HEK293 (cell line): ENCODE measurements around the gene PARD3.
A peak's percentile ranks its signal among the peaks of the same experiment; 100 is the strongest.

ENCODE experiments used
- BCL11B ChIP-seq: fragments of 450-650 bp; formaldehyde crosslinking; IDR thresholded peaks from 2 replicates; pipeline ENCODE4 v1.5.1; 2016; ENCODE audit warnings: low read depth, missing biosample characterization, missing genetic modification characterization
- FEZF1 ChIP-seq: fragments of 450-650 bp; formaldehyde crosslinking; IDR thresholded peaks from 2 replicates; pipeline ENCODE4 v1.5.1; 2016; ENCODE audit warnings: missing biosample characterization, missing genetic modification characterization
- KLF7 ChIP-seq: fragments of 450-650 bp; formaldehyde crosslinking; IDR thresholded peaks from 2 replicates; pipeline ENCODE4 v1.5.1; 2016; ENCODE audit warnings: missing biosample characterization, missing genetic modification characterization, borderline replicate concordance
- REPIN1 ChIP-seq: fragments of 450-650 bp; formaldehyde crosslinking; IDR thresholded peaks from 2 replicates; pipeline ENCODE4 v1.5.1; 2017; ENCODE audit warnings: missing biosample characterization, missing genetic modification characterization, low read depth
- YY2 ChIP-seq: fragments of 450-650 bp; formaldehyde crosslinking; IDR thresholded peaks from 2 replicates; pipeline ENCODE4 v1.5.1; 2016; ENCODE audit warnings: missing biosample characterization, missing genetic modification characterization
- ZNF202 ChIP-seq: fragments of 450-650 bp; formaldehyde crosslinking; IDR thresholded peaks from 2 replicates; pipeline ENCODE4 v1.5.1; 2016; ENCODE audit warnings: missing biosample characterization, missing genetic modification characterization, borderline replicate concordance
- ZNF221 ChIP-seq: fragments of 450-650 bp; formaldehyde crosslinking; IDR thresholded peaks from 2 replicates; pipeline ENCODE4 v1.5.1; 2017; ENCODE audit warnings: missing biosample characterization, missing genetic modification characterization, borderline replicate concordance
- ZNF248 ChIP-seq: fragments of 450-650 bp; formaldehyde crosslinking; IDR thresholded peaks from 2 replicates; pipeline ENCODE4 v1.5.1; 2017; ENCODE audit warnings: missing biosample characterization, missing genetic modification characterization
- ZNF366 ChIP-seq: fragments of 450-650 bp; formaldehyde crosslinking; conservative IDR thresholded peaks from 2 replicates; pipeline ENCODE4 v1.5.1; 2016; ENCODE audit warnings: missing biosample characterization, missing genetic modification characterization
- ZNF529 ChIP-seq: fragments of 450-650 bp; formaldehyde crosslinking; IDR thresholded peaks from 2 replicates; pipeline ENCODE4 v1.5.1; 2017; ENCODE audit warnings: missing genetic modification characterization, missing biosample characterization; ENCODE audit not compliant: insufficient replicate concordance
- ZNF548 ChIP-seq: fragments of 450-650 bp; formaldehyde crosslinking; IDR thresholded peaks from 2 replicates; pipeline ENCODE4 v1.5.1; 2016; ENCODE audit warnings: missing biosample characterization, missing genetic modification characterization
- ZNF677 ChIP-seq: fragments of 450-650 bp; IDR thresholded peaks from 2 replicates; pipeline ENCODE4 v1.5.0; 2018; ENCODE audit warnings: missing biosample characterization, mild to moderate bottlenecking, missing genetic modification characterization, moderate library complexity
- ZNF747 ChIP-seq: fragments of 450-650 bp; formaldehyde crosslinking; IDR thresholded peaks from 2 replicates; pipeline ENCODE4 v1.5.1; 2016; ENCODE audit warnings: missing biosample characterization, missing genetic modification characterization
- TF ChIP-seq, protein P1 (sequence below): fragments of 450-650 bp; formaldehyde crosslinking; IDR thresholded peaks from 2 replicates; pipeline ENCODE4 v1.5.1; 2016; ENCODE audit warnings: missing biosample characterization, missing genetic modification characterization, low read depth
- TF ChIP-seq, protein P2 (sequence below): fragments of 450-650 bp; formaldehyde crosslinking; IDR thresholded peaks from 2 replicates; pipeline ENCODE4 v1.5.1; 2016; ENCODE audit warnings: missing biosample characterization, missing genetic modification characterization
- TF ChIP-seq, protein P3 (sequence below): sonication (generic); formaldehyde crosslinking; IDR thresholded peaks from 2 replicates; pipeline ENCODE4 v1.8.1; 2022; ENCODE audit warnings: mild to moderate bottlenecking, moderate library complexity, missing genetic modification reagents
- TF ChIP-seq, protein P4 (sequence below): fragments of 450-650 bp; formaldehyde crosslinking; IDR thresholded peaks from 2 replicates; pipeline ENCODE4 v1.5.1; 2017; ENCODE audit warnings: missing biosample characterization, missing genetic modification characterization
- TF ChIP-seq, protein P5 (sequence below): fragments of 450-650 bp; formaldehyde crosslinking; IDR thresholded peaks from 2 replicates; pipeline ENCODE4 v1.5.1; 2016; ENCODE audit warnings: missing biosample characterization, missing genetic modification characterization
- TF ChIP-seq, protein P6 (sequence below): fragments of 450-650 bp; formaldehyde crosslinking; IDR thresholded peaks from 2 replicates; pipeline ENCODE4 v1.5.1; 2016; ENCODE audit warnings: missing biosample characterization, missing genetic modification characterization
- TF ChIP-seq, protein P7 (sequence below): fragments of 450-650 bp; formaldehyde crosslinking; IDR thresholded peaks from 2 replicates; pipeline ENCODE4 v1.5.1; 2016; ENCODE audit warnings: missing biosample characterization, missing genetic modification characterization
- TF ChIP-seq, protein P8 (sequence below): fragments of 450-650 bp; formaldehyde crosslinking; IDR thresholded peaks from 2 replicates; pipeline ENCODE4 v1.5.1; 2016; ENCODE audit warnings: missing biosample characterization, missing genetic modification characterization
- TF ChIP-seq, protein P9 (sequence below): fragments of 450-650 bp; formaldehyde crosslinking; IDR thresholded peaks from 2 replicates; pipeline ENCODE4 v1.5.1; 2016; ENCODE audit warnings: missing biosample characterization, missing genetic modification characterization

Gene PARD3

DNA sequence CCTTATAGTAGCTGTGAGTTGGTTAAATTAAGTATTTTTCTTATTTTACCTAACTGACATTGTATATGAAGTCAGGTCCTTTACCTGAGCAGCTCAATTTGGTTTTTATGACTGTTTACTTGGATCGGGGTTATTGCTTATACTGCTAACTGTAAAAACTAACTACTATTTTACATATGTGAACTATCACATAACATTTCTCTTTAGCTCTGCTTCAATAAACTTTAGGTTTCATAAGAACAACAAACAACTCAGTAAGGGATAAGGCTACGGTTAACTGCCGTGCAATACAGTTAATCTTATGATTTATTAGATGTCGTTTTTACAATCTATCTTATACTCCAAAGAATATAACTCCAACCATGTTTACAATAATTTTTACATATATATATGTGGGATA, 480.2 kb downstream of the PARD3 start (continued):
- TF ChIP-seq ZNF202 (tag by site-specific recombination), result no peak
- no peak for TF ChIP-seq ZNF248
- no peak for TF ChIP-seq ZNF677
- TF ChIP-seq ZNF529 (tag by site-specific recombination), result no peak
- TF ChIP-seq, protein P1, sequence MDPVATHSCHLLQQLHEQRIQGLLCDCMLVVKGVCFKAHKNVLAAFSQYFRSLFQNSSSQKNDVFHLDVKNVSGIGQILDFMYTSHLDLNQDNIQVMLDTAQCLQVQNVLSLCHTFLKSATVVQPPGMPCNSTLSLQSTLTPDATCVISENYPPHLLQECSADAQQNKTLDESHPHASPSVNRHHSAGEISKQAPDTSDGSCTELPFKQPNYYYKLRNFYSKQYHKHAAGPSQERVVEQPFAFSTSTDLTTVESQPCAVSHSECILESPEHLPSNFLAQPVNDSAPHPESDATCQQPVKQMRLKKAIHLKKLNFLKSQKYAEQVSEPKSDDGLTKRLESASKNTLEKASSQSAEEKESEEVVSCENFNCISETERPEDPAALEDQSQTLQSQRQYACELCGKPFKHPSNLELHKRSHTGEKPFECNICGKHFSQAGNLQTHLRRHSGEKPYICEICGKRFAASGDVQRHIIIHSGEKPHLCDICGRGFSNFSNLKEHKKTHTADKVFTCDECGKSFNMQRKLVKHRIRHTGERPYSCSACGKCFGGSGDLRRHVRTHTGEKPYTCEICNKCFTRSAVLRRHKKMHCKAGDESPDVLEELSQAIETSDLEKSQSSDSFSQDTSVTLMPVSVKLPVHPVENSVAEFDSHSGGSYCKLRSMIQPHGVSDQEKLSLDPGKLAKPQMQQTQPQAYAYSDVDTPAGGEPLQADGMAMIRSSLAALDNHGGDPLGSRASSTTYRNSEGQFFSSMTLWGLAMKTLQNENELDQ (tag by site-specific recombination), result no peak
- TF ChIP-seq BCL11B (tag by site-specific recombination), result peak; percentile 88
- no peak for TF ChIP-seq KLF7 (tag by site-specific recombination)
- TF ChIP-seq YY2, result no peak
- TF ChIP-seq, protein P2, sequence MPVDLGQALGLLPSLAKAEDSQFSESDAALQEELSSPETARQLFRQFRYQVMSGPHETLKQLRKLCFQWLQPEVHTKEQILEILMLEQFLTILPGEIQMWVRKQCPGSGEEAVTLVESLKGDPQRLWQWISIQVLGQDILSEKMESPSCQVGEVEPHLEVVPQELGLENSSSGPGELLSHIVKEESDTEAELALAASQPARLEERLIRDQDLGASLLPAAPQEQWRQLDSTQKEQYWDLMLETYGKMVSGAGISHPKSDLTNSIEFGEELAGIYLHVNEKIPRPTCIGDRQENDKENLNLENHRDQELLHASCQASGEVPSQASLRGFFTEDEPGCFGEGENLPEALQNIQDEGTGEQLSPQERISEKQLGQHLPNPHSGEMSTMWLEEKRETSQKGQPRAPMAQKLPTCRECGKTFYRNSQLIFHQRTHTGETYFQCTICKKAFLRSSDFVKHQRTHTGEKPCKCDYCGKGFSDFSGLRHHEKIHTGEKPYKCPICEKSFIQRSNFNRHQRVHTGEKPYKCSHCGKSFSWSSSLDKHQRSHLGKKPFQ, result peak; percentile 60; the same call in 1 of the 2 replicates
- TF ChIP-seq ZNF548 (tag by site-specific recombination), result no peak
- TF ChIP-seq, protein P3, sequence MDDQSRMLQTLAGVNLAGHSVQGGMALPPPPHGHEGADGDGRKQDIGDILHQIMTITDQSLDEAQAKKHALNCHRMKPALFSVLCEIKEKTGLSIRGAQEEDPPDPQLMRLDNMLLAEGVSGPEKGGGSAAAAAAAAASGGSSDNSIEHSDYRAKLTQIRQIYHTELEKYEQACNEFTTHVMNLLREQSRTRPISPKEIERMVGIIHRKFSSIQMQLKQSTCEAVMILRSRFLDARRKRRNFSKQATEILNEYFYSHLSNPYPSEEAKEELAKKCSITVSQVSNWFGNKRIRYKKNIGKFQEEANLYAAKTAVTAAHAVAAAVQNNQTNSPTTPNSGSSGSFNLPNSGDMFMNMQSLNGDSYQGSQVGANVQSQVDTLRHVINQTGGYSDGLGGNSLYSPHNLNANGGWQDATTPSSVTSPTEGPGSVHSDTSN (CRISPR knock-in tag), result no peak
- TF ChIP-seq, protein P4, sequence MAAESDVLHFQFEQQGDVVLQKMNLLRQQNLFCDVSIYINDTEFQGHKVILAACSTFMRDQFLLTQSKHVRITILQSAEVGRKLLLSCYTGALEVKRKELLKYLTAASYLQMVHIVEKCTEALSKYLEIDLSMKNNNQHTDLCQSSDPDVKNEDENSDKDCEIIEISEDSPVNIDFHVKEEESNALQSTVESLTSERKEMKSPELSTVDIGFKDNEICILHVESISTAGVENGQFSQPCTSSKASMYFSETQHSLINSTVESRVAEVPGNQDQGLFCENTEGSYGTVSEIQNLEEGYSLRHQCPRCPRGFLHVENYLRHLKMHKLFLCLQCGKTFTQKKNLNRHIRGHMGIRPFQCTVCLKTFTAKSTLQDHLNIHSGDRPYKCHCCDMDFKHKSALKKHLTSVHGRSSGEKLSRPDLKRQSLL (tag by site-specific recombination), result no peak
- TF ChIP-seq, protein P5, sequence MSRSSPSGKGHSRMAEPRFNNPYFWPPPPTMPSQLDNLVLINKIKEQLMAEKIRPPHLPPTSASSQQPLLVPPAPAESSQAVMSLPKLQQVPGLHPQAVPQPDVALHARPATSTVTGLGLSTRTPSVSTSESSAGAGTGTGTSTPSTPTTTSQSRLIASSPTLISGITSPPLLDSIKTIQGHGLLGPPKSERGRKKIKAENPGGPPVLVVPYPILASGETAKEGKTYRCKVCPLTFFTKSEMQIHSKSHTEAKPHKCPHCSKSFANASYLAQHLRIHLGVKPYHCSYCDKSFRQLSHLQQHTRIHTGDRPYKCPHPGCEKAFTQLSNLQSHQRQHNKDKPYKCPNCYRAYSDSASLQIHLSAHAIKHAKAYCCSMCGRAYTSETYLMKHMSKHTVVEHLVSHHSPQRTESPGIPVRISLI (tag by site-specific recombination), result no peak
- TF ChIP-seq ZNF366 (tag by site-specific recombination), result peak; percentile 83
- no peak for TF ChIP-seq REPIN1 (tag by site-specific recombination)
- no peak for TF ChIP-seq ZNF747 (tag by site-specific recombination)
- TF ChIP-seq, protein P6, sequence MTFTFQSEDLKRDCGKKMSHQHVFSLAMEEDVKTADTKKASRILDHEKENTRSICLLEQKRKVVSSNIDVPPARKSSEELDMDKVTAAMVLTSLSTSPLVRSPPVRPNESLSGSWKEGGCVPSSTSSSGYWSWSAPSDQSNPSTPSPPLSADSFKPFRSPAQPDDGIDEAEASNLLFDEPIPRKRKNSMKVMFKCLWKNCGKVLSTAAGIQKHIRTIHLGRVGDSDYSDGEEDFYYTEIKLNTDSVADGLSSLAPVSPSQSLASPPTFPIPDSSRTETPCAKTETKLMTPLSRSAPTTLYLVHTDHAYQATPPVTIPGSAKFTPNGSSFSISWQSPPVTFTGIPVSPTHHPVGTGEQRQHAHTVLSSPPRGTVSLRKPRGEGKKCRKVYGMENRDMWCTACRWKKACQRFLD, result no peak
- TF ChIP-seq ZNF221 (tag by site-specific recombination), result no peak
- TF ChIP-seq, protein P7, sequence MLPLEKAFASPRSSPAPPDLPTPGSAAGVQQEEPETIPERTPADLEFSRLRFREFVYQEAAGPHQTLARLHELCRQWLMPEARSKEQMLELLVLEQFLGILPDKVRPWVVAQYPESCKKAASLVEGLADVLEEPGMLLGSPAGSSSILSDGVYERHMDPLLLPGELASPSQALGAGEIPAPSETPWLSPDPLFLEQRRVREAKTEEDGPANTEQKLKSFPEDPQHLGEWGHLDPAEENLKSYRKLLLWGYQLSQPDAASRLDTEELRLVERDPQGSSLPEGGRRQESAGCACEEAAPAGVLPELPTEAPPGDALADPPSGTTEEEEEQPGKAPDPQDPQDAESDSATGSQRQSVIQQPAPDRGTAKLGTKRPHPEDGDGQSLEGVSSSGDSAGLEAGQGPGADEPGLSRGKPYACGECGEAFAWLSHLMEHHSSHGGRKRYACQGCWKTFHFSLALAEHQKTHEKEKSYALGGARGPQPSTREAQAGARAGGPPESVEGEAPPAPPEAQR (tag by site-specific recombination), result no peak
- TF ChIP-seq, protein P8, sequence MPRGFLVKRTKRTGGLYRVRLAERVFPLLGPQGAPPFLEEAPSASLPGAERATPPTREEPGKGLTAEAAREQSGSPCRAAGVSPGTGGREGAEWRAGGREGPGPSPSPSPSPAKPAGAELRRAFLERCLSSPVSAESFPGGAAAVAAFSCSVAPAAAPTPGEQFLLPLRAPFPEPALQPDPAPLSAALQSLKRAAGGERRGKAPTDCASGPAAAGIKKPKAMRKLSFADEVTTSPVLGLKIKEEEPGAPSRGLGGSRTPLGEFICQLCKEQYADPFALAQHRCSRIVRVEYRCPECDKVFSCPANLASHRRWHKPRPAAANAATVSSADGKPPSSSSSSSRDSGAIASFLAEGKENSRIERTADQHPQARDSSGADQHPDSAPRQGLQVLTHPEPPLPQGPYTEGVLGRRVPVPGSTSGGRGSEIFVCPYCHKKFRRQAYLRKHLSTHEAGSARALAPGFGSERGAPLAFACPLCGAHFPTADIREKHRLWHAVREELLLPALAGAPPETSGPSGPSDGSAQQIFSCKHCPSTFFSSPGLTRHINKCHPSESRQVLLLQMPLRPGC (tag by site-specific recombination), result 0 out of 2 replicates have a peak, but pooled peaks have one; percentile 54
- peak; percentile 93 for TF ChIP-seq FEZF1 (tag by site-specific recombination)
- TF ChIP-seq, protein P9, sequence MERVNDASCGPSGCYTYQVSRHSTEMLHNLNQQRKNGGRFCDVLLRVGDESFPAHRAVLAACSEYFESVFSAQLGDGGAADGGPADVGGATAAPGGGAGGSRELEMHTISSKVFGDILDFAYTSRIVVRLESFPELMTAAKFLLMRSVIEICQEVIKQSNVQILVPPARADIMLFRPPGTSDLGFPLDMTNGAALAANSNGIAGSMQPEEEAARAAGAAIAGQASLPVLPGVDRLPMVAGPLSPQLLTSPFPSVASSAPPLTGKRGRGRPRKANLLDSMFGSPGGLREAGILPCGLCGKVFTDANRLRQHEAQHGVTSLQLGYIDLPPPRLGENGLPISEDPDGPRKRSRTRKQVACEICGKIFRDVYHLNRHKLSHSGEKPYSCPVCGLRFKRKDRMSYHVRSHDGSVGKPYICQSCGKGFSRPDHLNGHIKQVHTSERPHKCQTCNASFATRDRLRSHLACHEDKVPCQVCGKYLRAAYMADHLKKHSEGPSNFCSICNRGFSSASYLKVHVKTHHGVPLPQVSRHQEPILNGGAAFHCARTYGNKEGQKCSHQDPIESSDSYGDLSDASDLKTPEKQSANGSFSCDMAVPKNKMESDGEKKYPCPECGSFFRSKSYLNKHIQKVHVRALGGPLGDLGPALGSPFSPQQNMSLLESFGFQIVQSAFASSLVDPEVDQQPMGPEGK (tag by site-specific recombination), result no peak
